OCI-LY1 (cell line): ENCODE data around the gene FILIP1.

ENCODE experiments used
- H2AFZ ChIP-seq: fragments of 200-600 bp; sonication (generic), shearing (Covaris generic); 2 replicates; pipeline ENCODE4 v1.6.0; 2014; ENCODE audit warnings: antibody characterized with exemption, mild to moderate bottlenecking, low read length
- H3F3A ChIP-seq: fragments of 200-600 bp; sonication (generic), shearing (Covaris generic); 2 replicates; pipeline ENCODE4 v1.6.0; 2014; ENCODE audit warnings: mild to moderate bottlenecking, antibody characterized with exemption, low read length, moderate library complexity; ENCODE audit not compliant: insufficient read depth
- H3K27ac ChIP-seq: fragments of 200-600 bp; sonication (generic); 2 replicates; pipeline ENCODE4 v1.5.1; 2014; ENCODE audit warnings: low read length, mixed run types, mild to moderate bottlenecking, low read depth; ENCODE audit not compliant: poor library complexity, severe bottlenecking
- H3K27me3 ChIP-seq: fragments of 200-600 bp; sonication (generic); 2 replicates; pipeline ENCODE4 v1.6.0; 2014; ENCODE audit warnings: antibody characterized with exemption, mild to moderate bottlenecking, low read length, moderate library complexity; ENCODE audit not compliant: insufficient read depth
- H3K36me3 ChIP-seq: fragments of 200-600 bp; sonication (generic); 2 replicates; pipeline ENCODE4 v1.6.1; 2014; ENCODE audit warnings: mild to moderate bottlenecking, antibody characterized with exemption, low read length, moderate library complexity, mixed read lengths; ENCODE audit not compliant: insufficient read depth
- H3K4me1 ChIP-seq: fragments of 200-600 bp; sonication (generic); 2 replicates; pipeline ENCODE4 v1.5.1; 2014; ENCODE audit warnings: mild to moderate bottlenecking, low read length, moderate library complexity; ENCODE audit not compliant: insufficient read depth, severe bottlenecking
- H3K4me2 ChIP-seq: fragments of 200-600 bp; sonication (generic), shearing (Covaris generic); 2 replicates; pipeline ENCODE4 v1.6.1; 2014; ENCODE audit warnings: low read length
- H3K4me3 ChIP-seq: fragments of 200-600 bp; sonication (generic); 2 replicates; pipeline ENCODE4 v1.5.1; 2014; ENCODE audit warnings: low read length, low read depth, mild to moderate bottlenecking, mixed read lengths; ENCODE audit not compliant: poor library complexity, severe bottlenecking
- H3K79me2 ChIP-seq: fragments of 200-600 bp; shearing (Covaris generic); 2 replicates; pipeline ENCODE4 v1.6.1; 2016; ENCODE audit warnings: mixed run types, low read length, mixed read lengths; ENCODE audit not compliant: insufficient read depth
- H3K9ac ChIP-seq: fragments of 200-600 bp; sonication (generic), shearing (Covaris generic); 2 replicates; pipeline ENCODE4 v1.6.1; 2014; ENCODE audit warnings: mild to moderate bottlenecking, low read length, mixed read lengths
- H3K9me2 ChIP-seq: fragments of 200-600 bp; sonication (generic), shearing (Covaris generic); 2 replicates; pipeline ENCODE4 v1.6.1; 2014; ENCODE audit warnings: low read depth, mild to moderate bottlenecking, low read length, mixed read lengths
- H3K9me3 ChIP-seq: fragments of 200-600 bp; shearing (Covaris generic); 2 replicates; pipeline ENCODE4 v1.6.1; 2014; ENCODE audit warnings: low read length, mixed read lengths
- H4K20me1 ChIP-seq: fragments of 200-600 bp; sonication (generic), shearing (Covaris generic); 2 replicates; pipeline ENCODE4 v1.6.0; 2016; ENCODE audit warnings: mild to moderate bottlenecking, low read length; ENCODE audit not compliant: insufficient read depth
- EZH2 ChIP-seq: fragments of 200-600 bp; sonication (generic), shearing (Covaris generic); IDR thresholded peaks from 2 replicates; pipeline ENCODE4 v1.8.0; 2017; ENCODE audit warnings: borderline replicate concordance, mixed run types, mild to moderate bottlenecking, antibody characterized with exemption, low read length, moderate library complexity, mixed read lengths
- TF ChIP-seq, protein P1 (sequence below): fragments of 200-600 bp; sonication (generic), shearing (Covaris generic); IDR thresholded peaks from 2 replicates; pipeline ENCODE4 v1.5.1; 2017; ENCODE audit warnings: mild to moderate bottlenecking, antibody characterized with exemption, low read length, moderate library complexity, mixed read lengths

The FILIP1 gene

DNA sequence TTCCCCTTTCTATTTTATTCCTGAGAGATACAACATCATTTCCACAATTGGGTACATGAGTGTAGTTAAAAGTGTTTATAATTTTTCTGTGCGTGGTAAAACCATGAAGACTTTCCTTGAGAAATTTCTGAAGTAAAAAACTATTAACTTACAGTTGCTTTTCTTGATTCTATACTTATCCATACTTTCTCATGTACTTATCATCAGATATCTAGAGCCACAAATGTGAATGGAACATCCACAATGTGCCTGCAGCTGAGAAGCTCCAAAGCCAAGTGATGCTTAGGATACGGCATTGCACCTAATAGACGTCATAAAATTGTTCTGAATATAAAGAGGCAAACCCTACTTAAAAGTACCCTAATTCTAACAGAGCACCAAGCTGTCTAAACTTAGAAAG is 2.9 kb downstream of the FILIP1 start:
- Histone ChIP-seq H3K4me2 (no peak overlapping the region), H3K9me2 (no peaks in the 10 kb centered on the region), H3K27me3 (no peaks in the 10 kb centered on the region), H2AFZ (no peak overlapping the region), H3K27ac (no peak overlapping the region), H4K20me1 (no peaks in the 10 kb centered on the region), H3K36me3 (no peaks in the 10 kb centered on the region), H3K4me3 (no peak overlapping the region), H3K79me2 (no peaks in the 10 kb centered on the region), H3F3A (no peaks in the 10 kb centered on the region), H3K9ac (no peak overlapping the region), H3K9me3 (no peaks in the 10 kb centered on the region), H3K4me1 (no peaks in the 10 kb centered on the region)
- TF ChIP-seq, protein P1, sequence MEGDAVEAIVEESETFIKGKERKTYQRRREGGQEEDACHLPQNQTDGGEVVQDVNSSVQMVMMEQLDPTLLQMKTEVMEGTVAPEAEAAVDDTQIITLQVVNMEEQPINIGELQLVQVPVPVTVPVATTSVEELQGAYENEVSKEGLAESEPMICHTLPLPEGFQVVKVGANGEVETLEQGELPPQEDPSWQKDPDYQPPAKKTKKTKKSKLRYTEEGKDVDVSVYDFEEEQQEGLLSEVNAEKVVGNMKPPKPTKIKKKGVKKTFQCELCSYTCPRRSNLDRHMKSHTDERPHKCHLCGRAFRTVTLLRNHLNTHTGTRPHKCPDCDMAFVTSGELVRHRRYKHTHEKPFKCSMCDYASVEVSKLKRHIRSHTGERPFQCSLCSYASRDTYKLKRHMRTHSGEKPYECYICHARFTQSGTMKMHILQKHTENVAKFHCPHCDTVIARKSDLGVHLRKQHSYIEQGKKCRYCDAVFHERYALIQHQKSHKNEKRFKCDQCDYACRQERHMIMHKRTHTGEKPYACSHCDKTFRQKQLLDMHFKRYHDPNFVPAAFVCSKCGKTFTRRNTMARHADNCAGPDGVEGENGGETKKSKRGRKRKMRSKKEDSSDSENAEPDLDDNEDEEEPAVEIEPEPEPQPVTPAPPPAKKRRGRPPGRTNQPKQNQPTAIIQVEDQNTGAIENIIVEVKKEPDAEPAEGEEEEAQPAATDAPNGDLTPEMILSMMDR = no peak
- no peak for TF ChIP-seq EZH2

- Histone ChIP-seq H3F3A (no peaks in the 10 kb centered on the region), H2AFZ (no peak overlapping the region), H3K36me3 (no peaks in the 10 kb centered on the region), H3K4me3 (no peak overlapping the region), H3K9me2 (no peaks in the 10 kb centered on the region), H3K79me2 (no peaks in the 10 kb centered on the region), H3K4me1 (no peaks in the 10 kb centered on the region), H3K27me3 (no peaks in the 10 kb centered on the region), H4K20me1 (no peaks in the 10 kb centered on the region), H3K9ac (no peak overlapping the region), H3K9me3 (no peaks in the 10 kb centered on the region), H3K27ac (no peak overlapping the region), H3K4me2 (no peak overlapping the region)
- TF ChIP-seq, protein P1 = no peak
- TF ChIP-seq EZH2 = no peak
Measured at GRCh38 chr6:75489025-75489424, 4.6 kb downstream of the FILIP1 start.

DNA sequence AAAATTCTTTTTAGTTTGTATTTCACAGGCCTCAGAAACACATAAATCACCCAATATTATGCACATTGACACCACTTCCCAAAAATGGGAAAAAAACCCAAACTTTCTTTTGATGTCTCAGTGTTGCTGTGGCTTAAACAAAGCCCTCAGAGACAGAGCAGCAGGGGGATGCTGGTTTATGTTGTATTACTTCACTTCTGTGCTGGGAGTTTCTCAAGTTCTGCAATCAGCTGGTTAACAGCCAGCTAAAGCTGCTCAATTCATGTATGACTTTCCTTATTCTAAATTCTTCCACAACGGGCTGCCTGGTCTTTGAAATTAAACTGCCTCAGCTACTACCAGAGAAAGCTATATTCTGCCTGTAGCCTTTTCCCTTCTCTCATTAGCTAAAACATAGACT is 5.6 kb downstream of the FILIP1 start:
- no peak overlapping the region for H3K4me3 ChIP-seq
- no peaks in the 10 kb centered on the region for H3K9me3 ChIP-seq
- no peak overlapping the region for H3K4me2 ChIP-seq
- no peak overlapping the region for H3K27ac ChIP-seq
- H3K79me2 ChIP-seq = no peaks in the 10 kb centered on the region
- H4K20me1 ChIP-seq = no peaks in the 10 kb centered on the region
- H3F3A ChIP-seq = no peaks in the 10 kb centered on the region
- no peaks in the 10 kb centered on the region for H3K27me3 ChIP-seq
- H3K36me3 ChIP-seq = no peaks in the 10 kb centered on the region
- H2AFZ ChIP-seq = no peak overlapping the region
- no peaks in the 10 kb centered on the region for H3K4me1 ChIP-seq
- H3K9ac ChIP-seq = no peak overlapping the region
- H3K9me2 ChIP-seq = no peaks in the 10 kb centered on the region
- TF ChIP-seq, protein P1 = no peak
- TF ChIP-seq EZH2 = no peak
